Endodermal cell (in vitro differentiated cells): Measurements from ENCODE around the gene PDE8B. TPM values are rescaled to one million over a fixed set of nuclear protein-coding genes. Genes with fewer than 3 reads are reported as not detected.
A peak's percentile ranks its signal among the peaks of the same experiment; 100 is the strongest.

ENCODE experiments used
- DNase-seq: peaks from one replicate; pipeline ENCODE4 v3.0.0-alpha.2; 2017
- H3K27ac ChIP-seq: 2 replicates; pipeline ENCODE4 v1.5.1; 2013; ENCODE audit warnings: mild to moderate bottlenecking, low read depth, low read length, moderate library complexity
- H3K27me3 ChIP-seq: 2 replicates; pipeline ENCODE4 v1.6.1; 2013; ENCODE audit warnings: mild to moderate bottlenecking, low read length, moderate library complexity; ENCODE audit not compliant: insufficient read depth, control insufficient read depth, poor library complexity, severe bottlenecking
- H3K36me3 ChIP-seq: 2 replicates; pipeline ENCODE4 v1.7.0; 2013; ENCODE audit warnings: mild to moderate bottlenecking, low read length, moderate library complexity; ENCODE audit not compliant: control insufficient read depth, insufficient read depth
- H3K4me1 ChIP-seq: one replicate; pipeline ENCODE4 v1.7.0; 2013; ENCODE audit warnings: low read length; ENCODE audit not compliant: control insufficient read depth, insufficient read depth
- H3K4me3 ChIP-seq: 2 replicates; pipeline ENCODE4 v1.5.1; 2013; ENCODE audit warnings: mild to moderate bottlenecking, low read length, moderate library complexity
- H3K9ac ChIP-seq: 2 replicates; pipeline ENCODE4 v1.6.1; 2013; ENCODE audit warnings: mild to moderate bottlenecking, low read length, moderate library complexity; ENCODE audit not compliant: poor library complexity, severe bottlenecking; ENCODE audit errors: extremely low read depth
- H3K9me3 ChIP-seq: 2 replicates; pipeline ENCODE4 v1.6.1; 2013; ENCODE audit warnings: mild to moderate bottlenecking, low read length, moderate library complexity; ENCODE audit not compliant: control insufficient read depth
- H3K27ac Mint-ChIP-seq: 2 replicates; pipeline ENCODE4 v1.8.0; 2020; ENCODE audit warnings: mixed read lengths
- H3K27me3 Mint-ChIP-seq: 2 replicates; pipeline ENCODE4 v1.8.0; 2021; ENCODE audit warnings: mild to moderate bottlenecking, mixed read lengths; ENCODE audit not compliant: insufficient read depth
- H3K36me3 Mint-ChIP-seq: 2 replicates; pipeline ENCODE4 v1.8.0; 2020; ENCODE audit warnings: low read depth, mixed read lengths
- H3K4me1 Mint-ChIP-seq: 2 replicates; pipeline ENCODE4 v1.8.0; 2020; ENCODE audit warnings: mixed read lengths
- H3K4me3 Mint-ChIP-seq: 2 replicates; pipeline ENCODE4 v1.8.0; 2020; ENCODE audit warnings: mild to moderate bottlenecking, moderate library complexity, mixed read lengths
- H3K9me3 Mint-ChIP-seq: 2 replicates; pipeline ENCODE4 v1.8.0; 2020; ENCODE audit warnings: mild to moderate bottlenecking, mixed read lengths
- WGBS, 2 experiments: methylation state at CpG; one replicate each; pipeline versions ENCODE4 v1.1.5 to v1.1.7; 2013; ENCODE audit warnings: missing lambda C conversion rate in 2 of 2, mixed read lengths in 1 of 2; ENCODE audit not compliant: insufficient coverage in 1 of 2, insufficient read length in 1 of 2; 5-methylcytosine and 5-hydroxymethylcytosine counted together
- total RNA-seq, 2 donors: library from RNA; stranded (reverse); fragmentation: NEBNext Ultra II Directional in 1 of 2; extraction: Animal tissue kit (Norgen Biotek cat#: 25700) in 1 of 2; gene quantifications; 2 replicates in 1 of 2; 3 replicates in 1 of 2; pipeline ENCODE4 v1.2.1, GENCODE V29; 2021
- TF ChIP-seq, protein P1 (sequence below): fragments of 200-600 bp; sonication (generic); conservative IDR thresholded peaks from 2 replicates; pipeline ENCODE4 v1.5.0; 2021; ENCODE audit warnings: antibody characterized with exemption, mild to moderate bottlenecking

PDE8B gene
- total RNA-seq, 2 donors from 2014 or later, result 0.20 to 0.51 TPM

DNA sequence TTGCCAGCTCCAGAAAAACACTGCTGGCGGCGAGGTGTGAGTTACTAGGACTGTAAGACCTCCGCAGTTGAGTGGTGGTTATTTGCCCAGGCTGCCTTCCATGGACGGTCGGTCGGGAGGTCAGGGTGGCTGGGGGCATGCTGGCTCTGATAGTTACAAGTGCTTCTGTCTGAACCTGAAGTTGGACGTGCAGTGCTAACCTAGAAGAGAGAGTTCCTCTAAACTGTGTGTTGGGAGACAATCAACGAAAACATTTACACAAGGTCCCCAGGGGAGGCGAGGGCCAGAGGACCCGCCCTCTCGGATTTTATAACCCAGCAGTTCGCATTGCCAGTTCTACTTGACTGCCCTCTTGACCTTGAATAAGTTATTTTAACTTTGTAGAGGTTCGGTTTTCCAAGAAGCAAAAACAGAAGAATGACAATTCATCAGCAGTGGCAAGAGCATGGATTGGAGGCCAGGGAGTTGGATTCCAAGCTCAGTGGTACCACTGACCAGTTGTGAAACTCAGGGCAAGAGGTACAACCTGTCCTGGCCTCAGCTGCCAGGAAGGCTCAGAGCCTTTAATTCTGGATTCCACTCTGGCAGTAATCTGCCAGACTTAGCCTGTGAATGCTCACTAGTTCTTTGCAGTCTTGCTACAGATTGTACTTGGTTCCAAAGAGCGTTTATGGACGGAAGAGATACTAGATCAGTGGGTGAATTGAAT is 28.7 kb upstream of the PDE8B start:
- 84 to 90% methylated on average over 12 to 15 of the region's 15 CpGs for WGBS, 2 experiments
- H3K27me3 ChIP-seq, result peaks cover 52% of the 10 kb centered on the region

DNA sequence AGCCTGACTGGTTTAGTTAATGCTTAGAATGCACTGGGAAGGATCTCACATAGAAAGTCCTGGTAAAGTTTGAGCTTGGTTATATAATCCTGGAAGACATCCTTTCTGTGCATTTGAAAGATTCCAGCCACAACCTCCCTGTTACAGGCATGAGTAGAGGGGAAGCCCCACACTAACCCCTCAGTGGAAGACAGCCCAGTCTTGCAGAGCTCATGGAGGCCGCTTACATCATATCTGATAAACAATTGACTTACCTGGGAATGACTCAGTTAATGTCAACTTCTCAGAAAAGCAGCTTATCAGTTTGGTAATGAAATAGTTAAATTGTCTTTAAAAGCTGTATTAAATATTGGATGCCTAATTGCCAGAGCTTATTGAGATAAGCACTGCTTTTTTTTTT is 28.1 kb upstream of the PDE8B start:
- DNase-seq, result peak; percentile 16
- Histone ChIP-seq H3K36me3 (no peaks in the 10 kb centered on the region), H3K27me3 (peaks cover 51% of the 10 kb centered on the region), H3K27ac (no peak overlapping the region), H3K4me1 (no peaks in the 10 kb centered on the region), H3K9me3 (no peaks in the 10 kb centered on the region), H3K4me3 (no peak overlapping the region), H3K9ac (no peak overlapping the region)
- 93% methylated on average over 1 of the region's 1 CpG; no CpG with 5 or more reads in 1 of the 2 experiments for WGBS, 2 experiments
- Mint-ChIP-seq H3K4me1 (peaks cover 9% of the 10 kb centered on the region), H3K36me3 (no peaks in the 10 kb centered on the region), H3K27ac (no peak overlapping the region), H3K27me3 (peaks cover 57% of the 10 kb centered on the region), H3K4me3 (no peak overlapping the region), H3K9me3 (no peaks in the 10 kb centered on the region)
- TF ChIP-seq, protein P1, sequence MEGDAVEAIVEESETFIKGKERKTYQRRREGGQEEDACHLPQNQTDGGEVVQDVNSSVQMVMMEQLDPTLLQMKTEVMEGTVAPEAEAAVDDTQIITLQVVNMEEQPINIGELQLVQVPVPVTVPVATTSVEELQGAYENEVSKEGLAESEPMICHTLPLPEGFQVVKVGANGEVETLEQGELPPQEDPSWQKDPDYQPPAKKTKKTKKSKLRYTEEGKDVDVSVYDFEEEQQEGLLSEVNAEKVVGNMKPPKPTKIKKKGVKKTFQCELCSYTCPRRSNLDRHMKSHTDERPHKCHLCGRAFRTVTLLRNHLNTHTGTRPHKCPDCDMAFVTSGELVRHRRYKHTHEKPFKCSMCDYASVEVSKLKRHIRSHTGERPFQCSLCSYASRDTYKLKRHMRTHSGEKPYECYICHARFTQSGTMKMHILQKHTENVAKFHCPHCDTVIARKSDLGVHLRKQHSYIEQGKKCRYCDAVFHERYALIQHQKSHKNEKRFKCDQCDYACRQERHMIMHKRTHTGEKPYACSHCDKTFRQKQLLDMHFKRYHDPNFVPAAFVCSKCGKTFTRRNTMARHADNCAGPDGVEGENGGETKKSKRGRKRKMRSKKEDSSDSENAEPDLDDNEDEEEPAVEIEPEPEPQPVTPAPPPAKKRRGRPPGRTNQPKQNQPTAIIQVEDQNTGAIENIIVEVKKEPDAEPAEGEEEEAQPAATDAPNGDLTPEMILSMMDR, result no peak

More for the DNA sequence above, 28.7 kb upstream of the PDE8B start:
- Mint-ChIP-seq H3K9me3 (no peaks in the 10 kb centered on the region), H3K36me3 (no peaks in the 10 kb centered on the region), H3K27me3 (peaks cover 57% of the 10 kb centered on the region), H3K4me1 (peaks cover 9% of the 10 kb centered on the region), H3K27ac (no peak overlapping the region), H3K4me3 (peak overlapping the region; percentile 60)
- TF ChIP-seq, protein P1, result no peak
- DNase-seq, result no peak
- Histone ChIP-seq H3K9me3 (no peaks in the 10 kb centered on the region), H3K36me3 (no peaks in the 10 kb centered on the region), H3K27ac (no peak overlapping the region), H3K9ac (no peak overlapping the region), H3K4me1 (no peaks in the 10 kb centered on the region), H3K4me3 (no peak overlapping the region)

DNA sequence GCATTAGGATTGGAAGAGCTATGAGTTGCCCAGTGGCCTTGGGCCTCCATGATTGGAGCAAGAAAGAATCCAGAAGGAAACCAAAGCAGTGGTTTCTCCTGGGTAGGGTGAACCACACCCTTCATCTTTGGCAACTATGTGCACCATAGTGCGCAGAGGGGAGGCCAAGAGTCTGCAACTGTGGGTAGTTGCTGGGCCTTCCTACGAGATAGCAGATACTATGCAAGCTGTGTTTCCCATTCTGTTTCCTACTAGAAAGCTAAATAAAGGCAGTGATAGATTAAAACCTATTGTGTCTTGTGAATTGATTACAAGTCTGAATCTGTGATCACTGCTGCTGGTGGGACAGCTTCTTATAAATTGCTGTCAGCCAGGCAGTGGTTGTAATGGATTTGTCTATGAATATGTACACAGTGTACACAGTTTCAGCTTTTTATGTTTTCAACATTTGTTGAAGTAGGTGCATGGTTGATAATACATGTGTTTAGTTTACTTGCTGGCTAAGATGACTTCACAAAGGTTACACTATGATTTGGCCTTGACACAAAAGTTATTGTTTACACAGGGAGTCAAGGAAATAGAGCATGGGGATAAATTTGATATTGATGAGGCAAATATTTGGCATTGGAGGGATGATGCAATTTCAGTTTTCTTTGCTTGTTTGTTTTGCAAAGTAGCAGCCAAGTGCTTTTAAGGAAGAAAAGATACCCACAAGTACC is 23.7 kb upstream of the PDE8B start:
- peaks cover 3% of the 10 kb centered on the region for H3K9me3 Mint-ChIP-seq
- Histone ChIP-seq H3K9me3 (no peaks in the 10 kb centered on the region), H3K27ac (no peak overlapping the region), H3K4me3 (no peak overlapping the region), H3K4me1 (no peaks in the 10 kb centered on the region), H3K9ac (no peak overlapping the region), H3K27me3 (peaks cover 11% of the 10 kb centered on the region), H3K36me3 (no peaks in the 10 kb centered on the region)
- no peak for DNase-seq
- peaks cover 23% of the 10 kb centered on the region for H3K27me3 Mint-ChIP-seq
- TF ChIP-seq, protein P1, result no peak
- peaks cover 5% of the 10 kb centered on the region for H3K4me1 Mint-ChIP-seq
- no peaks in the 10 kb centered on the region for H3K36me3 Mint-ChIP-seq
- H3K27ac Mint-ChIP-seq, result no peak overlapping the region
- no peak overlapping the region for H3K4me3 Mint-ChIP-seq
- WGBS, 2 experiments, result 86% methylated on average over 2 of the region's 2 CpGs; no CpG with 5 or more reads in 1 of the 2 experiments
